Endothelial cell of umbilical vein (primary cell): ENCODE results near the gene CETP. TPM values are rescaled to one million over a fixed set of nuclear protein-coding genes. Genes with fewer than 3 reads are reported as not detected.

Experiments
- BruUV-seq: library from RNA; stranded (reverse); fragments of 400-500 nt; replicated peaks from 2 replicates; lab custom pipeline; 2021; lab: Mats Ljungman, UMichigan
- CTCF ChIA-PET: fragments of 300-600, 350-600 bp; sonication (Branson Sonifier 250); formaldehyde crosslinking; loops from one replicate; lab custom pipeline; 2021; ENCODE audit warnings: antibody characterized with exemption, inconsistent platforms; lab: Charles Lee
- POLR2A ChIA-PET: fragments of 300-600, 350-600 bp; sonication (Branson Sonifier 250); formaldehyde crosslinking; loops from one replicate; lab custom pipeline; 2021; ENCODE audit warnings: antibody characterized with exemption, inconsistent platforms; lab: Charles Lee
- DNase-seq: peaks from one replicate; pipeline ENCODE4 v3.0.0-alpha.2; 2011; ENCODE audit warnings: low read depth, low spot score
- FAIRE-seq: peaks from 2 replicates; lab custom pipeline; 2011; peaks lifted over from hg19 to GRCh38; lab: Jason Lieb, UNC
- H2AFZ ChIP-seq: 2 replicates; pipeline ENCODE4 v1.6.0; 2012; ENCODE audit warnings: low read depth, low read length, control low read depth, inconsistent platforms
- H3K27ac ChIP-seq: 2 replicates; pipeline ENCODE4 v1.5.1; 2011; ENCODE audit warnings: low read depth, mild to moderate bottlenecking, control low read depth, low read length, moderate library complexity; ENCODE audit not compliant: insufficient read depth
- H3K27me3 ChIP-seq, 2 experiments: 2 replicates each; pipeline versions ENCODE4 v1.6.0 to v1.6.1; 2011; ENCODE audit warnings: low read length in 2 of 2, mixed read lengths in 1 of 2; ENCODE audit not compliant: control insufficient read depth in 2 of 2, insufficient read depth in 2 of 2
- H3K36me3 ChIP-seq, 2 experiments: 2 replicates in 1 of 2; 3 replicates in 1 of 2; pipeline ENCODE4 v1.5.1; 2011; ENCODE audit warnings: low read length in 2 of 2, mild to moderate bottlenecking in 1 of 2, moderate library complexity in 1 of 2; ENCODE audit not compliant: control insufficient read depth in 2 of 2, insufficient read depth in 2 of 2; ENCODE audit errors: extremely low read depth in 1 of 2
- H3K4me1 ChIP-seq: 3 replicates; pipeline ENCODE4 v1.5.1; 2011; ENCODE audit warnings: mild to moderate bottlenecking, low read length; ENCODE audit not compliant: control insufficient read depth, insufficient read depth; ENCODE audit errors: extremely low read depth
- H3K4me2 ChIP-seq: 2 replicates; pipeline ENCODE4 v1.6.1; 2011; ENCODE audit warnings: low read length, control low read depth, mixed read lengths; ENCODE audit not compliant: insufficient read depth
- H3K4me3 ChIP-seq, 3 experiments: fragments of 200-600 bp in 1 of 3; sonication (generic), shearing (Covaris generic) in 1 of 3; replicated peaks in 1 of 3; 2 replicates each; pipeline ENCODE4 v1.5.1; 2011 to 2016; ENCODE audit warnings: control low read depth in 3 of 3, low read length in 3 of 3, mild to moderate bottlenecking in 2 of 3, inconsistent platforms in 1 of 3, low read depth in 1 of 3, moderate library complexity in 1 of 3; ENCODE audit not compliant: insufficient read depth in 1 of 3
- H3K79me2 ChIP-seq: 2 replicates; pipeline ENCODE4 v1.6.0; 2012; ENCODE audit warnings: low read length, inconsistent platforms; ENCODE audit not compliant: control insufficient read depth, insufficient read depth
- H3K9ac ChIP-seq: replicated peaks from 2 replicates; pipeline ENCODE3; 2011; ENCODE audit warnings: low read length, control low read depth; ENCODE audit not compliant: insufficient read depth; ENCODE audit errors: extremely low read depth
- H3K9me1 ChIP-seq: replicated peaks from 3 replicates; pipeline ENCODE4 v1.6.0; 2011; ENCODE audit warnings: mild to moderate bottlenecking, low read length; ENCODE audit not compliant: control insufficient read depth, insufficient read depth; ENCODE audit errors: extremely low read depth
- H3K9me3 ChIP-seq: replicated peaks from 2 replicates; pipeline ENCODE4 v1.5.1; 2012; ENCODE audit warnings: low read length, inconsistent platforms; ENCODE audit not compliant: control insufficient read depth, insufficient read depth
- H4K20me1 ChIP-seq: replicated peaks from 2 replicates; pipeline ENCODE3; 2011; ENCODE audit warnings: mild to moderate bottlenecking, low read length; ENCODE audit not compliant: control insufficient read depth, insufficient read depth; ENCODE audit errors: extremely low read depth
- CTCF ChIP-seq, 2 donors: IDR thresholded peaks; 1 replicate in 1 of 2; 2 replicates in 1 of 2; pipeline ENCODE4 v1.5.1; 2011; ENCODE audit warnings: low read length in 2 of 2, mild to moderate bottlenecking in 2 of 2, moderate library complexity in 2 of 2, control low read depth in 1 of 2, inconsistent platforms in 1 of 2, low read depth in 1 of 2; ENCODE audit not compliant: insufficient read depth in 1 of 2; ENCODE audit errors: extremely low read depth in 1 of 2
- EZH2 ChIP-seq: IDR thresholded peaks from 2 replicates; pipeline ENCODE4 v1.6.1; 2012; ENCODE audit warnings: borderline replicate concordance, low read depth, mild to moderate bottlenecking, moderate library complexity, low read length, inconsistent platforms; ENCODE audit not compliant: severe bottlenecking
- FOS ChIP-seq: IDR thresholded peaks from 2 replicates; pipeline ENCODE4 v1.6.1; 2011; ENCODE audit warnings: mild to moderate bottlenecking, low read length, moderate library complexity, borderline replicate concordance; ENCODE audit not compliant: insufficient read depth
- GATA2 ChIP-seq: IDR thresholded peaks from 2 replicates; pipeline ENCODE4 v1.7.0; 2011; ENCODE audit warnings: low read depth, mild to moderate bottlenecking, moderate library complexity, mixed read lengths, low read length; ENCODE audit not compliant: insufficient read length, insufficient read depth
- JUN ChIP-seq: IDR thresholded peaks from 2 replicates; pipeline ENCODE4 v1.6.1; 2011; ENCODE audit warnings: borderline replicate concordance, low read depth; ENCODE audit not compliant: insufficient read length, insufficient read depth
- MAX ChIP-seq: IDR thresholded peaks from 2 replicates; pipeline ENCODE4 v1.6.1; 2011; ENCODE audit not compliant: insufficient read depth, insufficient read length
- MYC ChIP-seq: IDR thresholded peaks from one replicate; pipeline ENCODE4 v1.6.1; 2011; ENCODE audit warnings: mild to moderate bottlenecking, low read depth, low read length
- POLR2A ChIP-seq: IDR thresholded peaks from 2 replicates; pipeline ENCODE4 v1.6.1; 2012; ENCODE audit warnings: low read depth, mild to moderate bottlenecking, control low read depth, low read length
- POLR2AphosphoS5 ChIP-seq: IDR thresholded peaks from 2 replicates; pipeline ENCODE4 v1.6.1; 2012; ENCODE audit warnings: low read depth, mild to moderate bottlenecking, control low read depth, low read length, moderate library complexity; ENCODE audit not compliant: insufficient read depth
- dilution Hi-C: fragments of 300-500 bp; cut with MboI; formaldehyde crosslinking; loops from one replicate; pipeline ENCODE4 v1.15.0; 2019; ENCODE audit warnings: low sequenced_read_pairs; ENCODE audit not compliant: extremely low pct_ligation_motif_present
- intact Hi-C: fragments of 100-400 bp; cut with micrococcal nuclease; formaldehyde crosslinking; loops from one replicate; pipeline ENCODE4 v1.10.0; 2022
- polyA plus RNA-seq, 4 experiments: library from polyadenylated mRNA; depleted of rRNA in 3 of 4; stranded (reverse) in 3 of 4; unstranded in 1 of 4; fragments of >200 nt; gene quantifications; 2 replicates each; pipeline versions ENCODE4 v1.2.1 to v1.2.3, GENCODE V29; 2011 to 2012; ENCODE audit warnings: missing spikeins in 1 of 4
- total RNA-seq: library from RNA; stranded (reverse); gene quantifications from 2 replicates; pipeline ENCODE4 v1.2.3, GENCODE V29; 2021

Gene CETP
- total and polyA plus RNA-seq, 2 donors (not counting 3 experiments of a cell fraction or from before 2014, with no cell fraction given): 2.2 to 2.8 TPM

DNA sequence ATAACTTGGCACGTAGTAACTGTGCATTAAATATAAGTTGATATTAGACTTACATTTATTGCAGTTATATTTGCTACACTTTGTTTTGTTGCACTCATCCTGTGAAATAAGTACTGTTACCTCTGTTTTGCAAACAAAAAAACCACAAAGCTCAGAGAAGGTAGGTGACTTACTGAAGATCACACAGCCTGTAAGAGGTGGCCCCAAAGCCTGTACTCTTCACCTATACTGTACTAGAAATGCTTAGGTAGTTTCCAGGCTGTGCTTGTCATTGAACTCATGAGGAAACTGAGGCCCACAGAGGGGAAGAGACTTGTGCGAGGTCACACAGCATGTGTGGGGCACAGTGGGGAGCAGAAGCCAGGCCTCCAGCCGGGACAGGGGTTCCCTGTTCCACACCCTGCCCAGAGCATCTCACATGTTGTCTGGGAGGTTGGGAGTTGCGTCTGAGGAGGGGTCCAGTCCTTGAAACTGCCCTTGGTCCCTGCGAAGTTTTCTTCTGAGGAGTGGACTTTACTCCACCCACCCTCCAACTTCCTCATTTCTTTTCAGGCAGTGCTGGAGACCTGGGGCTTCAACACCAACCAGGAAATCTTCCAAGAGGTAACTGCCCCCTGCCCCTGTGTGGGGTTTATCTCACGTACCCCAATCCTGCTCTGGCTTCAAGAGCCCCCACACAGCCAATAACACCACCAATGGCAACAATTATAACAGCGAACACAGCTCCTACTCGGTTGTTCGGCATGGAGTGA is 13.0 kb downstream of the CETP start:
- POLR2A ChIA-PET: no interaction called here

More for the DNA sequence above, 13.0 kb downstream of the CETP start:
- no peak overlapping the region for H2AFZ ChIP-seq
- no peaks in the 10 kb centered on the region for H4K20me1 ChIP-seq
- H3K4me1 ChIP-seq: no peaks in the 10 kb centered on the region
- no peak overlapping the region for H3K9ac ChIP-seq
- no TSS peak for BruUV-seq
- no peaks in the 10 kb centered on the region for H3K79me2 ChIP-seq
- CTCF ChIA-PET: interaction anchor here (0.5 to 1.4 kb wide), 2 partner anchors 10 to 106 kb away, joined by 3 read pairs; no protein-coding TSS in a partner anchor
- dilution Hi-C loops: no loop called here
- no peaks in the 10 kb centered on the region for H3K9me1 ChIP-seq
- TF ChIP-seq EZH2 (no peak), GATA2 (no peak), CTCF (IDR thresholded peaks at IDR 0.05; ENCODE audit: extremely low read depth in 1 of 2, insufficient read depth in 1 of 2, low read depth in 1 of 2, low read length in 2 of 2) (no peak), MYC (no peak), JUN (no peak), MAX (no peak), FOS (no peak), POLR2AphosphoS5 (no peak), POLR2A (no peak)
- no peak overlapping the region for H3K4me2 ChIP-seq
- H3K27ac ChIP-seq: no peak overlapping the region
- DNase-seq (no peak), FAIRE-seq (no peak)
- H3K27me3 ChIP-seq: no peaks in the 10 kb centered on the region
- intact Hi-C loops: no loop called here
- no peak overlapping the region for H3K4me3 ChIP-seq
- H3K36me3 ChIP-seq: no peaks in the 10 kb centered on the region
- no peaks in the 10 kb centered on the region for H3K9me3 ChIP-seq
